GM12873 (cell line): ENCODE measurements around the gene APC2.

Experiments used
- CTCF ChIP-seq: IDR thresholded peaks from 2 replicates; pipeline ENCODE4 v1.5.1; 2012; ENCODE audit warnings: low read depth, mild to moderate bottlenecking, moderate library complexity, low read length, control low read depth; ENCODE audit not compliant: insufficient read depth; ENCODE audit errors: missing control alignments

APC2 gene

GRCh38 chr19:1465191-1466016 lies 15.5 kb downstream of the APC2 start:
- TF ChIP-seq CTCF, result peak; percentile 40

- no peak for TF ChIP-seq CTCF
Measured at GRCh38 chr19:1466018-1466460, 16.1 kb downstream of the APC2 start.

GRCh38 chr19:1466461-1467214 lies 16.7 kb downstream of the APC2 start:
- no peak for TF ChIP-seq CTCF

- no peak for TF ChIP-seq CTCF
Measured at GRCh38 chr19:1467215-1467489, 17.2 kb downstream of the APC2 start.

GRCh38 chr19:1467490-1468273 lies 17.8 kb downstream of the APC2 start:
- TF ChIP-seq CTCF, result no peak

- no peak for TF ChIP-seq CTCF
Measured at GRCh38 chr19:1468274-1468820, 18.4 kb downstream of the APC2 start.
